Liver (tissue), 9 donors: Measurements from ENCODE around the gene IQGAP2. TPM values are rescaled to one million over a fixed set of nuclear protein-coding genes. Genes with fewer than 3 reads are reported as not detected.

Source experiments
- DNase-seq: peaks from one replicate; pipeline ENCODE4 v3.0.0-alpha.2; 2017; ENCODE audit warnings: low spot score
- H3K27ac ChIP-seq, 2 donors: one replicate each; pipeline ENCODE4 v1.7.0; 2013; ENCODE audit warnings: inconsistent platforms in 2 of 2, low read length in 2 of 2, control low read depth in 1 of 2, low read depth in 1 of 2, mild to moderate bottlenecking in 1 of 2
- H3K27me3 ChIP-seq, 4 donors: one replicate each; pipeline versions ENCODE4 v1.6.1 to v1.7.0; 2013; ENCODE audit warnings: low read length in 3 of 4, inconsistent platforms in 1 of 4, mild to moderate bottlenecking in 1 of 4, moderate library complexity in 1 of 4; ENCODE audit not compliant: control insufficient read depth in 4 of 4, insufficient read depth in 4 of 4
- H3K36me3 ChIP-seq, 4 donors: one replicate each; pipeline versions ENCODE4 v1.6.1 to v1.7.0; 2013; ENCODE audit warnings: low read length in 3 of 4, mild to moderate bottlenecking in 3 of 4, low read depth in 1 of 4, moderate library complexity in 1 of 4; ENCODE audit not compliant: control insufficient read depth in 4 of 4, insufficient read depth in 3 of 4
- H3K4me1 ChIP-seq, 4 donors: one replicate each; pipeline versions ENCODE4 v1.6.1 to v1.7.0; 2013; ENCODE audit warnings: low read length in 3 of 4, mild to moderate bottlenecking in 3 of 4, moderate library complexity in 1 of 4; ENCODE audit not compliant: control insufficient read depth in 4 of 4, insufficient read depth in 4 of 4
- H3K4me3 ChIP-seq, 3 donors: one replicate each; pipeline versions ENCODE4 v1.6.1 to v1.7.0; 2013; ENCODE audit warnings: low read length in 3 of 3, control low read depth in 1 of 3, low read depth in 1 of 3, mild to moderate bottlenecking in 1 of 3
- H3K9ac ChIP-seq, 2 donors: one replicate each; pipeline ENCODE4 v1.7.0; 2013; ENCODE audit warnings: low read length in 2 of 2, mild to moderate bottlenecking in 2 of 2, moderate library complexity in 2 of 2, control low read depth in 1 of 2, low read depth in 1 of 2
- H3K9me3 ChIP-seq, 4 donors: one replicate each; pipeline versions ENCODE4 v1.6.1 to v1.7.0; 2013; ENCODE audit warnings: low read length in 3 of 4; ENCODE audit not compliant: control insufficient read depth in 4 of 4
- ATF3 ChIP-seq: IDR thresholded peaks from 2 replicates; pipeline ENCODE4 v1.6.1; 2016; ENCODE audit warnings: antibody characterized with exemption
- CTCF ChIP-seq: fragments of 150-350 bp; IDR thresholded peaks from 2 replicates; pipeline ENCODE4 v1.5.1; 2017; ENCODE audit warnings: improper control_type of control experiment, low read depth, low read length; ENCODE audit not compliant: missing input control
- EGR1 ChIP-seq, 2 donors: IDR thresholded peaks; 2 replicates each; pipeline ENCODE4 v1.6.1; 2016 to 2018; ENCODE audit warnings: antibody characterized with exemption in 2 of 2, low read depth in 2 of 2
- FOXA1 ChIP-seq: IDR thresholded peaks from 2 replicates; pipeline ENCODE4 v1.6.1; 2016; ENCODE audit warnings: antibody characterized with exemption
- FOXA2 ChIP-seq: IDR thresholded peaks from 2 replicates; pipeline ENCODE4 v1.6.1; 2016; ENCODE audit warnings: antibody characterized with exemption
- GABPA ChIP-seq, 2 donors: IDR thresholded peaks in 1 of 2; conservative IDR thresholded peaks in 1 of 2; 2 replicates each; pipeline ENCODE4 v1.6.1; 2016; ENCODE audit warnings: antibody characterized with exemption in 2 of 2, mild to moderate bottlenecking in 1 of 2, moderate library complexity in 1 of 2
- HNF4A ChIP-seq, 2 donors: conservative IDR thresholded peaks; 2 replicates each; pipeline ENCODE4 v1.6.1; 2016; ENCODE audit warnings: antibody characterized with exemption in 2 of 2, mild to moderate bottlenecking in 2 of 2
- HNF4G ChIP-seq: IDR thresholded peaks from 2 replicates; pipeline ENCODE4 v1.6.1; 2016; ENCODE audit warnings: antibody characterized with exemption
- JUND ChIP-seq, 2 donors: IDR thresholded peaks; 2 replicates each; pipeline ENCODE4 v1.6.1; 2016; ENCODE audit warnings: antibody characterized with exemption in 2 of 2
- MAX ChIP-seq: IDR thresholded peaks from 2 replicates; pipeline ENCODE4 v1.6.1; 2016; ENCODE audit warnings: antibody characterized with exemption
- NR2F2 ChIP-seq: IDR thresholded peaks from 2 replicates; pipeline ENCODE4 v1.6.1; 2016; ENCODE audit warnings: antibody characterized with exemption
- RAD21 ChIP-seq, 2 donors: IDR thresholded peaks; 2 replicates each; pipeline ENCODE4 v1.6.1; 2016; ENCODE audit warnings: antibody characterized with exemption in 2 of 2, mild to moderate bottlenecking in 2 of 2
- REST ChIP-seq: IDR thresholded peaks from 2 replicates; pipeline ENCODE4 v1.6.1; 2016; ENCODE audit warnings: antibody characterized with exemption, mild to moderate bottlenecking
- RXRA ChIP-seq, 2 donors: IDR thresholded peaks; 2 replicates each; pipeline ENCODE4 v1.6.1; 2017 to 2018; ENCODE audit warnings: antibody characterized with exemption in 2 of 2, mild to moderate bottlenecking in 1 of 2
- SP1 ChIP-seq: IDR thresholded peaks from 2 replicates; pipeline ENCODE4 v1.6.1; 2018; ENCODE audit warnings: antibody characterized with exemption, mild to moderate bottlenecking
- TAF1 ChIP-seq: conservative IDR thresholded peaks from 2 replicates; pipeline ENCODE4 v1.6.1; 2016; ENCODE audit warnings: antibody characterized with exemption, mild to moderate bottlenecking
- YY1 ChIP-seq: IDR thresholded peaks from 2 replicates; pipeline ENCODE4 v1.6.1; 2016; ENCODE audit warnings: antibody characterized with exemption, mild to moderate bottlenecking
- ZBTB33 ChIP-seq: IDR thresholded peaks from 2 replicates; pipeline ENCODE4 v1.6.1; 2016; ENCODE audit warnings: antibody characterized with exemption
- WGBS: extraction: QIAGEN DNeasy Blood & Tissue Kit; methylation state at CpG from one replicate; pipeline ENCODE4 v1.1.7; 2013; 5-methylcytosine and 5-hydroxymethylcytosine counted together
- polyA plus RNA-seq, 2 donors: library from polyadenylated mRNA; stranded (reverse) in 1 of 2; unstranded in 1 of 2; fragments of 200-250 nt in 1 of 2; fragments of >200 nt in 1 of 2; fragmentation: Nextera tagmentation in 1 of 2; extraction: Ambion mirVana in 1 of 2; gene quantifications; one replicate each; pipeline versions ENCODE4 v1.2.1 to v1.2.3, GENCODE V29; 2013 to 2015
- total RNA-seq, 2 donors: library from RNA; depleted of rRNA; stranded (reverse); fragments of >200 nt; gene quantifications; one replicate each; pipeline ENCODE4 v1.2.3, GENCODE V29; 2014
- donor health status: healthy.
- donor health status: healthy.
- donor health status: healthy.
- donor health status: healthy.
- donor health status: healthy.

The IQGAP2 gene
- total and polyA plus RNA-seq, 4 donors = 41.5 to 205 (median 102) TPM

- Histone ChIP-seq H3K36me3 (no peaks in the 10 kb centered on the region), H3K27me3 (no peaks in the 10 kb centered on the region), H3K4me3 (no peak overlapping the region), H3K27ac (no peak overlapping the region), H3K9ac (no peak overlapping the region), H3K4me1 (peaks cover 2 to 29% (median 26%) of the 10 kb centered on the region in 4 donors), H3K9me3 (no peaks in the 10 kb centered on the region)
- no peak for TF ChIP-seq NR2F2
- WGBS = 100% methylated on average over 1 of the region's 1 CpG
- DNase-seq = no peak
Measured at GRCh38 chr5:76419597-76420298, 16.7 kb downstream of the IQGAP2 start.

GRCh38 chr5:76422227-76422626, 19.1 kb downstream of the IQGAP2 start:
- Histone ChIP-seq H3K36me3 (no peaks in the 10 kb centered on the region), H3K4me1 (peaks cover 6 to 38% (median 33%) of the 10 kb centered on the region in 4 donors), H3K9me3 (no peaks in the 10 kb centered on the region), H3K27ac (peak overlapping the region; percentile 25 to 38), H3K4me3 (no peak overlapping the region), H3K27me3 (no peaks in the 10 kb centered on the region), H3K9ac (no peak overlapping the region)
- TF ChIP-seq JUND (IDR thresholded peaks at IDR 0.05) (peak; percentile 64 to 86), FOXA2 (no peak), FOXA1 (no peak), TAF1 (no peak), SP1 (peak; percentile 73), ATF3 (peak; percentile 46), NR2F2 (no peak), ZBTB33 (peak; percentile 29), HNF4A (conservative IDR thresholded peaks at IDR 0.05) (peak; percentile 86 to 93), MAX (peak; percentile 42), GABPA (IDR thresholded peaks at IDR 0.05 in 1 of 2, conservative IDR thresholded peaks at IDR 0.05 in 1 of 2) (no peak), RXRA (IDR thresholded peaks at IDR 0.05) (peak; percentile 69 to 82), CTCF (no peak), YY1 (no peak), HNF4G (peak; percentile 74), EGR1 (IDR thresholded peaks at IDR 0.05; ENCODE audit: low read depth in 2 of 2) (peak in 1 of 2 donors; percentile 61), RAD21 (IDR thresholded peaks at IDR 0.05) (peak in 1 of 2 donors; percentile 43), REST (no peak)
- 36% methylated on average over 4 of the region's 4 CpGs for WGBS
- DNase-seq = no peak
